NCI-H774 (cell line): Measurements from ENCODE around the gene METTL9.
"Not testable (repeated sequence)": the region's sequence is repeated elsewhere in the genome, so short reads cannot be mapped to it uniquely, and the experiment has no call there.

Experiments
- DNase-seq: peaks from one replicate; lab custom pipeline; 2025; lab: John Stamatoyannopoulos, UW

METTL9 gene

DNA sequence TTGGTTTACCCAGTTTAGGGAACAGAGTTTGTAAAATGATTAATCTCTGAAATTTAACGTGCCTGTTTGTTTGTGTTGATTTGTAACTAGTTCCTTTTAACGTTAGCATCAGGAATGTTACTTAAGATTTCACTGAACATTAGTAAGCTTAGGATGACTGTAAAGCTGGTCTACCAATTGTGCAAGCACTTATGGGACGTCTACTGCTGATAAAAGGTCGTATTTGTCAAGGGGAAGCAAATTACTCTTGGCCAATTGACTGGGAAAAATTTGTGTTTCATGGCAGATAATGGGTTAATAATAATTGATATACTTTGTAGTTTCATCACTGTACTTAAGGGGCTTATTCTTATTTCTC lies 11.8 kb downstream of the METTL9 start:
- DNase-seq: no peak

DNA sequence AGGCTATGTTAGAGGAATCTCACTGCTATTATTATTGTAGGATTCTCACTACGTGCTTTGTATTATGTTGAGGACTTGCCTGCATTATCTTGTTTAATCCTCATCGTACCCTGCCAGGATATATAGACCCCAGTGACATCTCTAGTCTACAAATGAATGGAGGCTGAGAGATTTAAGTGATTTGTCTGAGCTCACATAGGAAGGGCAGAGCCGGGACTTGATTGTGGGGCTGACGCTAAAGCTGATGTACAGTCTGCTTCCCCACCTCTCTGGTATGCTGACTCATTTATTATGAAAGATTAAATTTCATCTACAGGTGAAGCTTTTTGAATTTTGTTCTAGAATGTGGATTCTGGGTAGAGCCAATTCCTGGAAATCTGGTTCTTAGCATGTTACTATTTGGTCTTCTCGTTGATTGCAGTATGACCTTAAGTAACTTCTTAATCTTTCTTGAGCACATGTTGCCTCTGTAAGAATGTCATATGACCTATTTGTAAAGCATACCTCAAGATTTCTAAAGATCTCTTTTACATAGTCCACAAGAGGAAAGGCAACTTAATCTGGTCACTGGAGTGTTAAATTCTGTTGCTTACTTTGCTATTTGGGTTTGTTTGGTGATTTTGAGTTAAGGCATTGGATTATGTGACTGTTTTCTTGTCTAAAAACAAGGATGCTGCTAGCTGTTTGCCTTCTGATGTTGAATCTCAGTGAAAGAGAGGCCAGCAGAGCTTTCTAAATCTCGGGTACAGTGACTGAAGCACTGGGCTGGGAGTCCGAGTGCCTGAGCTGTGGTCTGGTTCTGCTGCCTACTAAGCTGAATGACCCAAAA lies 12.4 kb downstream of the METTL9 start:
- DNase-seq: no peak

DNA sequence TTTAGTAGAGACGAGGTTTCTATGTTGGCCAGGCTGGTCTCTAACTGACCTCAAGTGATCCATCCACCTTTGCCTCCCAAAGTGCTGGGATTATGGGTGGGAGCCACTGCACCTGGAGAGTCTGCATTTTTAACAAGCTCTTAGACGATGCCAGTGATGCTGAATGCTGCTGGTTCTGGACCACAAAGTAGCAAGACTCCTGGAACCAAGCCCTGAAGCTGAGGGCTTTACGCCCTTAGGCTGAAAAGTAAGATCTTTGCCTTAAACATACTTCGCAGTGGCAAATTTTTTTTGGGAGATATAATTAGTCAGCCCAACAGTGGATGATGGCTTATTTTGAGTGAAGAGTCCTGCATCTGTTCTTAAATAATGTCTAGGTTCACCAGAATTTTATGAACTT lies 14.0 kb downstream of the METTL9 start:
- DNase-seq: no peak

DNA sequence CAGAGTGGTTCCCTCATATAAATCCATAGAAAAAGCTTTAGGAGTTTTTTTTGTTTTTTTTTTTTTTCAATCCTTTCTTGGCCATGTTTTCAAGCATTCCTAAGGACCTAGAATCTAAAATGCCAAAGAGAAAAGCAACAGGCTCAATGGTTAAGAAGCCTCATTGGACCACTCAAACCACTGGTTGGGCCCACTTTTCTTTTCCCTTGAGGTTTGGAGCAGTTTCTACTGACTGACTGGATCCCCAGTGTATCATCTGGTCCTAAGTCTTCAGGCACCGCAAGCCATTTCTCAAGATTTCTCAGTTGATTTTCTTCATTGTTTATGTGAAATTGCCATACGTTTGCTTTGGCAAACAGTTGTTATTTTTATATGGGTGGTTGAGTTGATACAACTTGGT lies 14.4 kb downstream of the METTL9 start:
- DNase-seq: no peak

DNA sequence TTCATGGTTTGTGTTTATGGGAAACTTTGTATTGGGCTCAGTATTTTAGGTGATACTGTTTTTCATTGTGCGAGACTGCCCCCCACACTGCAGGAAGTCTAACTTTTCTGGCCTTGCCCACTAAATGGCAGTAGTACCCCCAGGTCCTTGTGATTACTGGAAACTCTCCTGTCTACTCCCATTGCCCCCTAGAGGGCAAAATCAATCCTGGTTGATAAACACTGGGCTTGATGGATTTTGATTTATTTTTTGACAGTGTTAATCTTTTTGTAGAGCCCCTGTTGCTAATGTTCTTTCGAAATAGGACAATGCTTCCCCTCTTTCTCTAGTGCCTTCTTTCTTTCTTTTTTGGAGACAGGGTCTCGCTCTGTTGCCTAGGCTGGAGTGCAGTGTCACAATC lies 15.5 kb downstream of the METTL9 start:
- DNase-seq: no peak

DNA sequence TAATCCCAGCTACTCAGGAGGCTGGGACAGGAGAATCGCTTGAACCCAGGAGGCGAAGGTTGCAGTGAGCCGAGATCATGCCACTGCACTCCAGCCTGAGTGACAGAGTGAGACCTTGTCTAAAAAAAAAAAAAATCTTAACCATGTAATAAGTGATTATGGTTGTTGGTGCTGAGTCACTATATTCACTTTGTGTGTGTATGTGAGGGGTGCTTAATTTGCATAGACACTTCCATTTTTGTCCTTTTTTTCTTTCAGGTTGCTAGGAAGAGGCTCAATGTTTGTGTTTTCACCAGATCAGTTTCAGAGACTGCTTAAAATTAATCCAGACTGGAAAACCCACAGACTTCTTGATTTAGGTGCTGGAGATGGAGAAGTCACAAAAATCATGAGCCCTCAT lies 18.2 kb downstream of the METTL9 start:
- no peak for DNase-seq

DNA sequence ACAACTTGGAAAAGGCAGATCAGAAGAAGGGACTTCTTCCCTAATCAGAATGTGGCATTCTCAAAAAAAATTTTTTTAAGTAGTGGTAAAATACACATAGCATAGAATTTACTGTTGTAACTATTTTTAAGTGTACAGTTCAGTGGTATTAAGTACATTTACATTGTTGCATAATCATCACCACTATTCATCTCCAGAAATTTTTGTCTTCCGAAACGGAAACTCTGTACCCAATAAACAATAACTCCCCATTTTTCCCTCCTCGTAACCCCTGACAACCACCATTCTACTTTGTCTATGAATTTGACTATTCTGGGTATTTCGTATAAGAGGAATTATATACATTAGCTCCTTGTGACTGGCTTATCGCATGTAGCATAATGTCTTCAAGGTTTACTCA lies 18.9 kb downstream of the METTL9 start:
- no peak for DNase-seq

DNA sequence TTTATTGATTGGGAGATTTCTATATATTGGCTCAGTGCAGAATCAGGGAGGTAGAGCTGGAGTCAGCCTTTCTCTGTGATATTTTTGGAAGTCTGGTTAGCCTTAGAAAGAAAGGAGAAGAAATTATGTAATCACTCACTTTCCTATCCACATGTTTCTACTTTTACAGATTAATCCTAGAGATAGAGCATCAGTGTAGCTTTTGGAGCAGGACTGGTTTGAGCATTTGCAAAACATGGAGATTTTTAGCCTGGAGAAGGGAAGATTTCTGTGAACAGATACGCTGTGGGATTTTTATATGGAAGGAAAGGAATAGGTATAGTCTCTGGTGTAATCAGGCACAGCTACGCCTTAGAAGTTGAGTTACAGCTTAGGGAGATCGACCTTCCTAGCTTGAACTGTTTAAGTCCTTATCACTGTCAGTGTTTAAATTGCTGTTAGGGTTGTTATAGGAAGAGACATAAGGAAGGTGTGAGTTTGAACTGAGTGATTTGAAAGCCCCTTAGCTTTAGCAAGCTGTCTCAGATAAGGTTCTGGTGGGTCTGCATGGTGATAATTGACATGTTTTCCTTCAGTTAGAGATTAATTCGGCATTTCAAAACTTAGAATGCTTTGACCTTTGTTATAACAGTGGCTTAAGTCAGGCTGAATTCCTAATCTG lies 20.5 kb downstream of the METTL9 start:
- no peak for DNase-seq

DNA sequence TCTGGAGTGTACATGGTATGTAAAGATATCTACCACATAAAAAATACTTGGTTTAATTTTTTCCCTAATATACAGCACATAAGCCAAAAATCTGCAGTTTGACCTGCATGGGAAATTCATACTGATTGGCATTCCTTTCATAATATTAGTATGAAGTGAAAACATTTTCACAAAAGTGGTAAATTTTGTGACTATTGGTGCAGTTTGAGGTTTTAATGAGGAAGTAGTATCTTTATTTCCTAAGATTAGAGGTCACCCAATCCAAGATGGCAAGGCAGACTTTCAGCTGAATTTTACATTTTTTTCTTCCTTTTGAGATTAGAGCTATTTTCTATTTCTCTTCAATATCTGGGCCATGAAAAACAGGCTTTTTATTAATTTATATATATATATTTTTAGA lies 21.2 kb downstream of the METTL9 start:
- DNase-seq: no peak

DNA sequence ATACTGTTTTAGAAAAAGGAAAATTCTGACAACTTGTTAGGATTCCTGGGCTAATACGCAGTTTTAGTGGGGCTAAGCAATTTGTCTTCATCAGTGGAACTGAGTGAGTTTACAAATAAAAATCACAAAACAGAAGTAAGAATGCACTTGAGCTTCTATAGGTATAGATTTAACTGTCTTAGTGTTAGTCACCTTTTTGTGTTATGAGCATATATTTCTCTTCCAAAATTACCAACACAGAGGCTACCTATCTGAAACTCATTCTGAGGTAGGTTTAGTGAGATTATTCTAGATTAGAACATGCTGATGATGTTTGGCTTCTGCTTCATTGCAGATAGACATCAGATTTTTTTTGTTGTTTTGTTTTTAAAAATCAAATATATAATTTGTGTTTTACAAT lies 23.2 kb downstream of the METTL9 start:
- DNase-seq: no peak

DNA sequence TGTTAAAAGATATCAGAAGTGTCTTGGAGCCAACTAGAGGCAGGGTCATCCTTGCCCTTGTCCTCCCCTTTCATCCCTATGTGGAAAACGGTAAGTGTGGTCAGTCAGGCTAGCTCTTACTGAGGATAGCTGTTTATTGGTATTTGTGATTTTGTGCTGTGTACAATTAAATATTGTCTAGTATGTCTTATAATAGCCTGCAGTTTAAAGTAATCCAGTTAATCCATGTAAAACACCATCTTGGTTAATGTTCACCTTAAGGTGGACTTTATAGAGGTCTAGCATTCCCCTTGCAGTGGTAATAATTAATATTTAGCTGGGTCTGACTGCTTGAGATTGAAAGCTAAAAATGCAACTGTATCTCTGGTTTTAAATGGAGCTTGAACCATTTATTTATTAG lies 25.6 kb downstream of the METTL9 start:
- DNase-seq: no peak

DNA sequence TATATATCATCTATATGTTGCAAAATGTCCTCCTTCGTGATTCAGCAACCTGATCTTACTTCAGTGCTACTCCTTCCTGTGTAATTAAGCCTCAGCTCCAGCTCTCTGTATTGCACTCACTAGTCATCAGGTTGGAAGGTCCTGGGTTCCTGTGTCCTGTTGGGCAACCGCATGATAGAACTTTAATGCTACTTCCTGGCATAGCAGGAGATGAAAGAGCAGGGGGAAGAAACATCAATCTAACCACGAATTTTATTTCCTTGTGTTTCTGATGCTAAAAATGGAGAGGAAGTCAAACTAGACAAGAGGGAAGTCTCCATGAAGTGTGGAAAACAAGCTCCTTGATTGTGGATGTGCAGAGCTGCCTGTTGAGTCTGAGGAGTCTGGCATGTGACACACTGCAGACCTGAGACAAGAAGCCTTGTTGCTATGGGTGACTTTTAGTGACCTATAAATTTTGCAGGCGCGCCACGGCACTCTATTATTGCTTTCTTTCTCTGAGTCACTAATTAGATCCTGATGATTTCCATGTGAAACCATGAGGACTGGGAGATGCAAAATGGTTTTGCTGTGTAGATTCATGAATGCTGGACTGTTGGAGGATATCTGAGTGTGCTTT lies 27.4 kb downstream of the METTL9 start:
- DNase-seq: no peak

DNA sequence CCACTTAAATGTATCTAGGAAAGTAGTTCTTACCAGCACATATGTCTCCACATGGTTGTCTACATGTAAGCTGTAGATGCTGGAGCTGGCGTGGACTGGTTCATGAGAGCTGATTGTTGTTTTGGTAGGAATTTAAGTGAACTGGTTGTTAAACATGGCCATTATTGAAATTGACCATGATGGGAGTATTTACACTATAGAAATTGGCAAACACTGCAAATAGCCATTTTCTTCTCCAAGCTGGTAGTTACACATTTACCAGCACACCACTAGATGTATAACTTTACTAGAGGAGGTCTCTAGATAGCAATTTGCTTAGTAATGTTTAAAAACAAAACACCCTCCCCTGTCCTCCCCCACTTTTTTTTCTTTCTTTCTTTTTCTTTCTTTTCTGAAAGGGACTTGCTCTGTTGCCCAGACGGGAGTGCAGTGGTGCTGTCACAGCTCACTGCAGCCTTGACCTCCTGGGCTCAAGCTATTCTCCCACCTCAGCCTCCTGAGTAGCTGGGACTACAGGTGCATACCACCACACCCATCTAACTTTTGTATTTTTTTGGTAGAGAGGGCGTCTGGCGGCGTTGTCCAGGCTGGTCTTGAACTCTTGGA lies 28.8 kb downstream of the METTL9 start:
- DNase-seq: no peak

DNA sequence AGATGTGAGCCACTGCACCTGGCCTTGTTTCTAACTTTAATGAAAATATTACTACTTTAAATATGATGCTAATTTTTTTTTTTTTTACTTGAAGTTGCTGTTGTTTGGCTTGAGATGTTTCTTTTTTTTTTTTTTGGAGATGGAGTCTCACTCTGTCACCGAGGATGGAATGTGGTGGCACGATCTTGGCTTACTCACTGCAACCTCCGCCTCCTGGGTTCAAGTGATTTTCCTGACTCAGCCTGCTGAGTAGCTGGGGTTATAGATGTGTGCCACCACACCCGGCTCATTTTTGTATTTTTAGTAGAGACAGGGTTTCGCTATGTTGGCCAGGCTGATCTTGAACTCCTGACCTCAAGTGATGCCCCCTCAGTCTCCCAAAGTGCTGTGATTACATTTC lies 29.4 kb downstream of the METTL9 start:
- DNase-seq: no peak

DNA sequence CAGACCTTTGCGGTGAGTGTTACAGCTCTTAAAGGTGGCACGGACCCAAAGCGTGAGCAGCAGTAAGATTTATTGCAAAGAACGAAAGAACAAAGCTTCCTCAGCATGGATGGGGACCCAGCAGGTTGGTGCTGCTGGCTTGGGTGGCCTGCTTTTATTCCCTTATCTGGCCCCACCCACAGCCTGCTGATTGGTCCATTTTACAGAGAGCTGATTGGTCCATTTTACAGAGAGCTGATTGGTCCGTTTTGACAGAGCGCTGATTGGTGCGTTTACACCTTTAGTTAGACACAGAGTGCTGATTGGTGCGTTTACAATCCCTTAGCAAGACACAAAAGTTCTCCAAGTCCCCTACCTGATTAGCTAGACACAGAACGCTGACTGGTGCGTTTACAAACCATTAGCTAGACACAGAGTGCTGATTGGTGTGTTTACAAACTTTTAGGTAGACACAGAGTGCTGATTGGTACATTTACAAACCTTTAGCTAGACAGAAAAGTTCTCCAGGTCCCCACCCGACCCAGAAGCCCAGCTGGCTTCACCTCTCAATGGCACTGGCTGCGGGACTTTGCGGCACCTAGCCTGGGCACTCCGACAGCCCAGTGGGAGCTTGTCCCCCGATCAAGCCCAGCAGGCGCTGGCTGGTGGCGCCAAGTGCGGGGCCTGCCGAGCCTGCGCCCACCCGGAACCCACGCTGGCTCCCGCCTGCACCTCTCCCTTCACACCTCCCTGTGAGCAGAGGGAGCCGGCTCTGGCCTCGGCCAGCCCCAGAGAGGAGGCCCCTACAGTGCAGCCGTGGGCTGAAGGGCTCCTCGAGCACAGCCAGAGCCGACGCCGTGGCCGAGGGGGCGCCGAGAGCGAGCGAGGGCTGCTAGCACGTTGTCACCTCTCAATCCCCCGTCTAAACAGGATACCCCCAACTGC lies 30.5 kb downstream of the METTL9 start:
- DNase-seq: not testable (repeated sequence)

DNA sequence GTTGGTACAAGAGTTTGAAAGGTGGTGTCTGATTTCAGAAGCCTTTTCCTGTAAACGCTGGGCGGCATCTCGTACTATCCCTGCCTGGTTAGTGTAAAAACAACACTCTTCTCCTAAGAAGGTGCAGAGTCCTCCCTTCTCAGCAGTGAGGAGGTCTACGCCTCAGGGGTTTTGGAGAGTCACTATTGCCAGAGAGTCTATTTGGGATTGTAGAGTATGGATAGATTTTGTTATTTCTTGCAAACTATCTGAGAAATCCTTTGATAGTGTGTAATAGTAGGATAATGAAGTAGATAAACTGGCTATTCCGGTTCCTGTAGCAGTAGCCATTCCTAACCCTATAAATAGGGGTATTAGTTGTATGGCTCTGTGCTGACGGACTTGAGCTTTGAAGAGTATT lies 31.5 kb downstream of the METTL9 start:
- DNase-seq: not testable (repeated sequence)

DNA sequence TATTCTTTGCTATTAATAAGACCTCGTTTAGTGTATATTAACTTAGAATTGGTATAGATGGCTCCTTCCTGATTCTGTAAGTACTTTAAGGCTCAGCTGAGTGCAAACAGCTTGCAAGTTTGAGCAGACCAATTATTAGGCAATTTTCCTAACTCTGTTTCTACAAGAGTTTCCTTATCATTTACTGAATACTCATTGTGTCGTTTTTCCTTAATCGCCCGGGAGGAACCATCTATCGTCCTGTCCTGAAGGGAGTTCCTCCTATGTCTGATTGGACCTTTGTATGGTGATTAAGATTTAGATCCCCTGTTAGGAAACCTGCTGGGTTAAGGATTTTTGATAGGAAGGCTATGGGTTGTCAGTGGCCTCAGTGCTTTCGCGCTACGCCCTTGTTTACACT lies 32.0 kb downstream of the METTL9 start:
- DNase-seq: not testable (repeated sequence)

DNA sequence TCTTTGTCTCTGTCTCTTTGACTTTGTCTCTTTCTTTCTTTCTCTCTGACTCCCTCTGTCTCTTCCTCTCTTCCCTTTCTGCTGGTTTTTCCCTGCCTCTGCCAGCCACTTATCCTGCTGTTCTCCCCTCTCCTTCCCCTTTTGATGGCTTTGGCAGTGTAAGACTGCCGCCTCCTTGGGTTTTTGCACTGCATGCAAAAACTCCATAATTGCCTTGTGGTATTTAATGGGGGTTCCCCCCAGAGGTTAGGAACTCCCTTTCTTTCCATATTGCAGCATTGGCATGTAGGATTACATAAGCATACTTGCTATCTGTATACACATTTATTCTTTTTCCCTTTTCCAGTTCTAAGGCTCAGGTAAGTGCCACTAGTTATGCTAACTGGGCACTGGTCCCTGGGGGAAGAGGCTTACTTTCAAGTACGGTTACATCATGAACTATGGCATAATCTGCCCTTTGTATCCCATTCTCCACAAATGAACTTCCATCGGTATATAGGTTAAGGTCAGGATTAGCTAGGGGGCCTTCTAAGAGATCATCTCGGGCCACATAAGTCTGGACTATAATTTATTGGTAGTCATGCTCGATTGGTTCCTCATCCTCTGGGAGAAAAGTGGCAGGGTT lies 32.7 kb downstream of the METTL9 start:
- not testable (repeated sequence) for DNase-seq

DNA sequence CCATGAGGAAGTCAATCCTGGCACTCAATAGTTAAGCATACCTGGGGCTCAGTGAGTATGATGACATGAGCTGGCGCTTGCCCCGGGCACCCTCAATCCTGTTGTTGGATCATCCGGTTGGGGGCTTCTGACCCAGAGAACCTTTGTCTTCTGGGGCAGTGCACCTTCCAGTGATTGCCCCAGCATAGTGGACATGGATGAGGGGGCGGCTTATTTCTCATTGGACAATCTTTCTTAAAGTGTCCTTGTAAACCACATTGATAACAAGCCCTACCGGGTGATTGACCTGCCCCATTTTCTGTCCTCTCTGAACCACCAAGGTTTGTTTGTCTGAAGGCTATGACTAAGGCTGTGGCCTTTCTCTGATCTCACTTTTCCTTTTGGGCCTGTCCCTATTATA lies 34.8 kb downstream of the METTL9 start:
- DNase-seq: no peak

DNA sequence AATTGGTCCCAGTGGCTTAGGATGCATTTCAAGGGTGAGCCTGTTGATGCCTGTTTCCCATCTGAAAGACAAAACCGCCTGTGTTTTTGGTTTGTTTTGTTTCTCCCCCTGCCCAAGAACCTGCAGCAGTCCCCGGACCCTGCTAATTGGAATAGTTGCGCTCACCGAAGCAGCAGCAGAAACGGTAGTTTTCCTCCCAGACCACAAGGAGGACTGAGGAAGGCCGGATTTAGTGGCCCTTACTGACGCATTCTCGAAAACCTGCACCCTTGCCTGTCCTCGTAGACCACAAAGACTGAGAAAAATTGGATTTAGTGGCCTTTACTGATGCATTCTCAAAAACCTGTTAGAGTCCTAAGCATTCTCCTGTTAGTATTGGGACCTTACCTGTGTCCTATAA lies 36.3 kb downstream of the METTL9 start:
- DNase-seq: not testable (repeated sequence)
